OCI-LY3 (cell line): ENCODE results near the gene HDGFL2.

ENCODE experiments used
- H2AFZ ChIP-seq: fragments of 200-600, 300-600 bp; shearing (Covaris generic); 2 replicates; pipeline ENCODE4 v1.6.0; 2014; ENCODE audit warnings: antibody characterized with exemption, low read depth, low read length
- H3K27ac ChIP-seq: fragments of 200-600, 300-600 bp; sonication (generic); 2 replicates; pipeline ENCODE4 v1.5.1; 2014; ENCODE audit warnings: mild to moderate bottlenecking, low read length, moderate library complexity, mixed read lengths
- H3K27me3 ChIP-seq: fragments of 200-600, 300-600 bp; sonication (generic); 2 replicates; pipeline ENCODE4 v1.6.1; 2014; ENCODE audit warnings: low read depth, low read length, mixed read lengths
- H3K36me3 ChIP-seq: fragments of 200-600, 300-600 bp; sonication (generic); replicated peaks from 2 replicates; pipeline ENCODE3; 2014; ENCODE audit warnings: low read depth, low read length, mixed read lengths
- H3K4me1 ChIP-seq: fragments of 300-600, 200-600 bp; sonication (generic); 2 replicates; pipeline ENCODE4 v1.6.1; 2014; ENCODE audit warnings: low read length, mixed read lengths
- H3K4me2 ChIP-seq: fragments of 200-600, 300-600 bp; sonication (generic); 2 replicates; pipeline ENCODE4 v1.6.1; 2014; ENCODE audit warnings: low read length, mixed read lengths
- H3K4me3 ChIP-seq: fragments of 300-600, 200-600 bp; sonication (generic); 2 replicates; pipeline ENCODE4 v1.5.1; 2014; ENCODE audit warnings: antibody characterized with exemption, mild to moderate bottlenecking, low read length, moderate library complexity
- H3K79me2 ChIP-seq: fragments of 300-600, 200-600 bp; shearing (Covaris generic); 2 replicates; pipeline ENCODE4 v1.6.1; 2014; ENCODE audit warnings: mild to moderate bottlenecking, low read length, mixed read lengths
- H3K9ac ChIP-seq: fragments of 300-600, 200-600 bp; shearing (Covaris generic); 2 replicates; pipeline ENCODE4 v1.6.0; 2014; ENCODE audit warnings: mild to moderate bottlenecking, low read length, moderate library complexity
- H3K9me3 ChIP-seq: fragments of 200-600, 300-600 bp; shearing (Covaris generic); 2 replicates; pipeline ENCODE4 v1.6.1; 2014; ENCODE audit warnings: low read length, mixed read lengths; ENCODE audit not compliant: insufficient read depth
- H4K20me1 ChIP-seq: fragments of 200-600, 300-600 bp; sonication (generic); 2 replicates; pipeline ENCODE4 v1.6.1; 2016; ENCODE audit warnings: low read length, mixed read lengths; ENCODE audit not compliant: insufficient read depth
- CTCF ChIP-seq: fragments of 200-600, 300-600 bp; sonication (generic); IDR thresholded peaks from 2 replicates; pipeline ENCODE4 v1.5.1; 2014; ENCODE audit warnings: antibody characterized with exemption, low read length, low read depth
- EZH2phosphoT487 ChIP-seq: fragments of 200-600 bp; shearing (Covaris generic); IDR thresholded peaks from 2 replicates; pipeline ENCODE4 v1.6.1; 2018; ENCODE audit warnings: antibody characterized with exemption, mixed run types, low read depth

The HDGFL2 gene

GRCh38 chr19:4519172-4519496 is 47.0 kb downstream of the HDGFL2 start:
- no peak overlapping the region for H3K9ac ChIP-seq
- no peaks in the 10 kb centered on the region for H3K36me3 ChIP-seq
- no peaks in the 10 kb centered on the region for H4K20me1 ChIP-seq
- H3K4me1 ChIP-seq, result peaks cover 19% of the 10 kb centered on the region
- no peak overlapping the region for H3K4me3 ChIP-seq
- no peaks in the 10 kb centered on the region for H3K9me3 ChIP-seq
- TF ChIP-seq EZH2phosphoT487, result no peak
- TF ChIP-seq CTCF, result no peak
- peaks cover 12% of the 10 kb centered on the region for H3K27me3 ChIP-seq
- H3K79me2 ChIP-seq, result no peaks in the 10 kb centered on the region
- no peak overlapping the region for H3K4me2 ChIP-seq
- H3K27ac ChIP-seq, result no peak overlapping the region
- no peak overlapping the region for H2AFZ ChIP-seq

- TF ChIP-seq CTCF, result no peak
- TF ChIP-seq EZH2phosphoT487, result no peak
- Histone ChIP-seq H3K27ac (no peak overlapping the region), H2AFZ (no peak overlapping the region), H3K9ac (no peak overlapping the region), H3K4me2 (no peak overlapping the region), H3K4me1 (peaks cover 19% of the 10 kb centered on the region), H4K20me1 (no peaks in the 10 kb centered on the region), H3K9me3 (no peaks in the 10 kb centered on the region), H3K27me3 (peaks cover 12% of the 10 kb centered on the region), H3K36me3 (no peaks in the 10 kb centered on the region), H3K4me3 (no peak overlapping the region), H3K79me2 (no peaks in the 10 kb centered on the region)
Observed at GRCh38 chr19:4519521-4520277, 47.6 kb downstream of the HDGFL2 start.

GRCh38 chr19:4521170-4521887 is 49.2 kb downstream of the HDGFL2 start:
- peaks cover 12% of the 10 kb centered on the region for H3K4me1 ChIP-seq
- no peak for TF ChIP-seq CTCF
- TF ChIP-seq EZH2phosphoT487, result no peak
- no peak overlapping the region for H2AFZ ChIP-seq
- no peak overlapping the region for H3K9ac ChIP-seq
- no peaks in the 10 kb centered on the region for H3K36me3 ChIP-seq
- H3K9me3 ChIP-seq, result no peaks in the 10 kb centered on the region
- H3K79me2 ChIP-seq, result no peaks in the 10 kb centered on the region
- no peak overlapping the region for H3K27ac ChIP-seq
- peaks cover 12% of the 10 kb centered on the region for H3K27me3 ChIP-seq
- no peak overlapping the region for H3K4me3 ChIP-seq
- H4K20me1 ChIP-seq, result no peaks in the 10 kb centered on the region
- no peak overlapping the region for H3K4me2 ChIP-seq

- H2AFZ ChIP-seq, result no peak overlapping the region
Observed at GRCh38 chr19:4521888-4522242, 49.8 kb downstream of the HDGFL2 start.

More at GRCh38 chr19:4521888-4522242, 49.8 kb downstream of the HDGFL2 start:
- H3K9ac ChIP-seq, result no peak overlapping the region
- no peaks in the 10 kb centered on the region for H3K79me2 ChIP-seq
- H3K9me3 ChIP-seq, result no peaks in the 10 kb centered on the region
- H3K4me3 ChIP-seq, result no peak overlapping the region
- peaks cover 12% of the 10 kb centered on the region for H3K27me3 ChIP-seq
- TF ChIP-seq CTCF, result no peak
- TF ChIP-seq EZH2phosphoT487, result no peak
- H3K36me3 ChIP-seq, result no peaks in the 10 kb centered on the region
- no peaks in the 10 kb centered on the region for H4K20me1 ChIP-seq
- H3K27ac ChIP-seq, result no peak overlapping the region
- peaks cover 7% of the 10 kb centered on the region for H3K4me1 ChIP-seq
- H3K4me2 ChIP-seq, result no peak overlapping the region
